Measurements from ENCODE around the gene TMEM267.
A peak's percentile ranks its signal among the peaks of the same experiment; 100 is the strongest.

The TMEM267 gene

DNA sequence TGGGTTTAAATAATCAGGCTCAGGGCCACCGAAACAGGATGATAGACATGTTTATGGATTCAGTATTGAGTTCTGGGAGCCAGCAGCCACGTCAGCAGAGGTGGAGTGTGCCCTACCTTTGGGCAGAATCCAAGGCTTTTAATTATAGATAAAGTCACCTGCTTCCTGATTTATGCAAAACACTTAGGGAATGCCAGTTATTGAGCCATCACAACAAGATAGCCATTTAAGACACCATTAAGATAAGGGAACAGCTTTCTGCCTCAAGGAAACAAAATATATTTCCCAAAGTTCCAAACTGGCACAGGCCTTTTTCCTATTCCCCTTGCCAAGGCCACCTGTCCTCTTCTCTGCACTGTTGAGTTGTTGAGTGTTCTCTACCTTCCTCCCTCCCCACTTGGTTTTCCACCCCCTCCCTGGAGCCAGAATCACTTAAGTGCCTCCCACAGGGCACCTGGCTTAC is 73.8 kb downstream of the TMEM267 start:
- DNase-seq (ENCODE audit: low spot score) = no peak

GRCh38 chr5:43402524-43403066 is 81.1 kb downstream of the TMEM267 start:
- DNase-seq (ENCODE audit: low spot score) = peak; percentile 38

GRCh38 chr5:43401827-43402226 is 81.8 kb downstream of the TMEM267 start:
- peak; percentile 49 for DNase-seq (ENCODE audit: low spot score)

GRCh38 chr5:43400082-43400481 is 83.6 kb downstream of the TMEM267 start:
- DNase-seq (ENCODE audit: low spot score) = no peak

DNA sequence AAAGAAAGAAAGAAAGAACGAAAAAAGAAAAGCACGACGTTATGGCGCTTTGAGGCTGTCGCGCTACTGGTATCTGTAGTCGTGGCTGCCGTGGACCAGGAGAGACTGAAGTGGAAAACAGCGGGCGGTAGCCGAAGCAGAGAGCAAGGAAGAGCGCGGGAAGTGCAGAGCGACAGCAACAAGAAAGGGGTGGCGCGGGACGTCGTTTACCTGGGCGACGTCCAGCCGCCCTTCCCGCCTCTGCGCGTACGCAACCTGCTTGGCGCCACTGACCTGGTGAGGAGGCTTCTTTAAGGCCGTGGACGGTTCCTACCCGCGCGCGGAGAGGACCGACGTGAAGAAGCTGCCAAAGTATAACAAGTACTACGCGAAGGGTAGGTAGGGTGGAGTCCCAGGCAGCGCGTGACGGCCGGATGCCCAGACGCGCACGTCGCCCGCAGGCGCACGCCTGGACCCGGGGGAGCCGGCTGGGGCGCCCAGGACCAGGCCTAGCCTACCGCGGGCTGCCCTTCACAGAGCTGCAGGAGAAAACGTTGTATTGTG is 86.8 kb downstream of the TMEM267 start:
- no peak for DNase-seq (ENCODE audit: low spot score)
